ENCODE measurements around the gene OR6X1.

- TF ChIP-seq CTCF (conservative IDR thresholded peaks at IDR 0.05; ENCODE audit: low read length) (no peak), EZH2phosphoT487 (IDR thresholded peaks at IDR 0.05; ENCODE audit: borderline replicate concordance, low read depth, low read length) (no peak)
These were observed 8.4 kb downstream of the OR6X1 start for GRCh38 chr11:123745764-123746451.
